HG03280 (cell line): ENCODE results near the gene LRRC10B.

Experiments
- ATAC-seq: cut with Tn5 transposase; IDR thresholded peaks from one replicate; pipeline ENCODE4 v1.9.1; 2021; ENCODE audit warnings: mild to moderate bottlenecking, moderate library complexity; ENCODE audit not compliant: unreplicated experiment

LRRC10B gene

GRCh38 chr11:61528114-61528513 is 19.6 kb downstream of the LRRC10B start:
- no peak for ATAC-seq

GRCh38 chr11:61529537-61530225 is 21.1 kb downstream of the LRRC10B start:
- ATAC-seq, result no peak

GRCh38 chr11:61531044-61531443 is 22.5 kb downstream of the LRRC10B start:
- no peak for ATAC-seq

- ATAC-seq, result no peak
These were observed 23.8 kb downstream of the LRRC10B start for GRCh38 chr11:61532134-61533038.

- ATAC-seq, result no peak
These were observed 24.5 kb downstream of the LRRC10B start for GRCh38 chr11:61533039-61533375.

- no peak for ATAC-seq
These were observed 24.9 kb downstream of the LRRC10B start for GRCh38 chr11:61533401-61533800.

- ATAC-seq, result no peak
These were observed 25.7 kb downstream of the LRRC10B start for GRCh38 chr11:61534025-61534932.

- no peak for ATAC-seq
These were observed 26.6 kb downstream of the LRRC10B start for GRCh38 chr11:61534933-61535839.

GRCh38 chr11:61535998-61536675 is 27.6 kb downstream of the LRRC10B start:
- no peak for ATAC-seq

GRCh38 chr11:61536676-61537270 is 28.2 kb downstream of the LRRC10B start:
- no peak for ATAC-seq

GRCh38 chr11:61537326-61537725 is 28.8 kb downstream of the LRRC10B start:
- ATAC-seq, result no peak

GRCh38 chr11:61538636-61538961 is 30.1 kb downstream of the LRRC10B start:
- no peak for ATAC-seq

- no peak for ATAC-seq
These were observed 30.5 kb downstream of the LRRC10B start for GRCh38 chr11:61539006-61539405.

GRCh38 chr11:61539831-61540357 is 31.3 kb downstream of the LRRC10B start:
- ATAC-seq, result no peak

GRCh38 chr11:61540528-61540927 is 32.0 kb downstream of the LRRC10B start:
- ATAC-seq, result no peak

GRCh38 chr11:61541598-61541997 is 33.0 kb downstream of the LRRC10B start:
- ATAC-seq, result no peak

- no peak for ATAC-seq
These were observed 33.5 kb downstream of the LRRC10B start for GRCh38 chr11:61542024-61542461.

GRCh38 chr11:61542705-61543104 is 34.2 kb downstream of the LRRC10B start:
- ATAC-seq, result no peak
